HG03575 (cell line): ENCODE data around the gene ELAC2.

Source experiments
- ATAC-seq: cut with Tn5 transposase; IDR thresholded peaks from one replicate; pipeline ENCODE4 v1.9.1; 2021; ENCODE audit not compliant: unreplicated experiment, insufficient number of reproducible peaks, low FRiP score; ENCODE audit errors: extremely low read depth

Gene ELAC2

GRCh38 chr17:12965988-12966387, 51.8 kb downstream of the ELAC2 start:
- ATAC-seq: no peak

GRCh38 chr17:12964840-12965239, 53.0 kb downstream of the ELAC2 start:
- no peak for ATAC-seq

GRCh38 chr17:12964162-12964561, 53.7 kb downstream of the ELAC2 start:
- ATAC-seq: no peak

- ATAC-seq: no peak
Observed at GRCh38 chr17:12963505-12963904, 54.3 kb downstream of the ELAC2 start.

- ATAC-seq: no peak
Observed at GRCh38 chr17:12961655-12962054, 56.2 kb downstream of the ELAC2 start.

- no peak for ATAC-seq
Observed at GRCh38 chr17:12959441-12959840, 58.4 kb downstream of the ELAC2 start.

GRCh38 chr17:12958786-12959185, 59.0 kb downstream of the ELAC2 start:
- no peak for ATAC-seq

- no peak for ATAC-seq
Observed at GRCh38 chr17:12955521-12955920, 62.3 kb downstream of the ELAC2 start.

GRCh38 chr17:12953156-12953555, 64.7 kb downstream of the ELAC2 start:
- no peak for ATAC-seq

GRCh38 chr17:12952012-12952411, 65.8 kb downstream of the ELAC2 start:
- ATAC-seq: no peak

- no peak for ATAC-seq
Observed at GRCh38 chr17:12947047-12947446, 70.8 kb downstream of the ELAC2 start.
